Ishikawa (cell line): ENCODE data around the gene ZNF836.

Experiments
- CEBPB ChIP-seq: IDR thresholded peaks from 2 replicates; pipeline ENCODE4 v1.6.1; 2012
- EP300 ChIP-seq: IDR thresholded peaks from 2 replicates; pipeline ENCODE4 v1.6.1; 2012; ENCODE audit warnings: borderline replicate concordance
- MAX ChIP-seq: IDR thresholded peaks from 2 replicates; pipeline ENCODE4 v1.6.1; 2012
- NFIC ChIP-seq: IDR thresholded peaks from 2 replicates; pipeline ENCODE4 v1.6.1; 2012
- REST ChIP-seq: IDR thresholded peaks from 2 replicates; pipeline ENCODE4 v1.6.1; 2012; ENCODE audit warnings: low read depth, mild to moderate bottlenecking
- TEAD4 ChIP-seq: IDR thresholded peaks from 2 replicates; pipeline ENCODE4 v1.6.1; 2012

GRCh38 chr19:52196256-52196967 is 25.0 kb upstream of the ZNF836 start:
- no peak for TF ChIP-seq REST
- no peak for TF ChIP-seq MAX
- no peak for TF ChIP-seq EP300
- no peak for TF ChIP-seq TEAD4
- no peak for TF ChIP-seq NFIC
- no peak for TF ChIP-seq CEBPB
